Activated CD4-positive, alpha-beta memory T cell treated with anti-CD3 and anti-CD28 coated beads for 36 hours (primary cell): ENCODE measurements around the gene STS. TPM values are rescaled to one million over a fixed set of nuclear protein-coding genes. Genes with fewer than 3 reads are reported as not detected.

Experiments
- CTCF ChIA-PET: fragments of 350-600 bp; sonication (Branson Sonifier 250); formaldehyde crosslinking; loops from one replicate; lab custom pipeline; 2021; ENCODE audit warnings: antibody characterized with exemption, inconsistent platforms; lab: Charles Lee
- POLR2A ChIA-PET: fragments of 350-600 bp; sonication (Branson Sonifier 250); formaldehyde crosslinking; loops from one replicate; lab custom pipeline; 2021; ENCODE audit warnings: antibody characterized with exemption; lab: Charles Lee
- DNase-seq: peaks from one replicate; pipeline ENCODE4 v3.0.0-alpha.2; 2020
- H3K27ac Mint-ChIP-seq: one replicate; pipeline ENCODE4 v1.8.0; 2021; ENCODE audit warnings: mixed read lengths
- H3K27me3 Mint-ChIP-seq: one replicate; pipeline ENCODE4 v1.8.0; 2021; ENCODE audit warnings: mixed read lengths
- H3K36me3 Mint-ChIP-seq: one replicate; pipeline ENCODE4 v1.8.0; 2021; ENCODE audit warnings: mixed read lengths
- H3K4me1 Mint-ChIP-seq: one replicate; pipeline ENCODE4 v1.8.0; 2021; ENCODE audit warnings: low read depth, mixed read lengths
- H3K4me3 Mint-ChIP-seq: one replicate; pipeline ENCODE4 v1.8.0; 2021; ENCODE audit warnings: mild to moderate bottlenecking, mixed read lengths
- H3K9me3 Mint-ChIP-seq: one replicate; pipeline ENCODE4 v1.8.0; 2021; ENCODE audit warnings: mixed read lengths
- intact Hi-C: fragments of 100-400 bp; cut with micrococcal nuclease; formaldehyde crosslinking; loops from one replicate; pipeline ENCODE4 v1.15.1; 2023
- microRNA-seq: library from miRNA; unstranded; fragments of <30 nt; microRNA quantifications from one replicate; pipeline ENCODE4 v1.2.0, GENCODE V29; 2022; ENCODE audit warnings: borderline number of aligned reads, borderline microRNAs expressed, borderline replicate concordance
- total RNA-seq, 2 experiments: library from RNA; stranded (reverse); gene quantifications; one replicate each; pipeline ENCODE4 v1.2.3, GENCODE V29; 2021

Gene STS
- total RNA-seq, 2 experiments from 2014 or later = 0.73 to 0.81 TPM

GRCh38 chrX:7194606-7195005 is 47.1 kb downstream of the STS start:
- Mint-ChIP-seq H3K9me3 (no peaks in the 10 kb centered on the region), H3K4me1 (no peaks in the 10 kb centered on the region), H3K36me3 (no peaks in the 10 kb centered on the region), H3K27me3 (no peaks in the 10 kb centered on the region), H3K27ac (no peak overlapping the region), H3K4me3 (no peak overlapping the region)
- ChIA-PET POLR2A (no interaction called here), CTCF (no interaction called here)
- no peak for DNase-seq
- intact Hi-C loops = loop anchor here (5.0 kb wide), 1 partner anchor 733 kb away; the partner anchor contains the start of gene PNPLA4

Small RNA genes lying within 50 kb of the gene (microRNA-seq; reads per million reads assigned to microRNA genes)
- not detected for gene MIR4767

Other genes with a start within 250 kb of the STS start
- gene PUDP, start 441 bp downstream of the STS start, total RNA-seq = 10 to 100 TPM; 16.5 to 17.4 TPM